HepG2 (cell line): ENCODE results near the gene IRF3.

Experiments
- EP300 ChIP-seq, 3 experiments: sonication (generic) in 1 of 3; formaldehyde crosslinking in 1 of 3; IDR thresholded peaks; 2 replicates each; pipeline versions ENCODE4 v1.5.1 to v1.6.1; 2011 to 2020; ENCODE audit warnings: low read depth in 2 of 3, low read length in 2 of 3, borderline replicate concordance in 1 of 3, improper control_type of control experiment in 1 of 3, mild to moderate bottlenecking in 1 of 3, missing genetic modification reagents in 1 of 3, moderate library complexity in 1 of 3
- EZH2 ChIP-seq: conservative IDR thresholded peaks from 2 replicates; pipeline ENCODE4 v1.6.1; 2012; ENCODE audit warnings: mild to moderate bottlenecking, low read depth, low read length, moderate library complexity
- HNF4G ChIP-seq, 2 experiments: sonication (generic) in 1 of 2; formaldehyde crosslinking in 1 of 2; IDR thresholded peaks; 2 replicates each; pipeline versions ENCODE4 v1.4.0 to v1.6.1; 2011 to 2020; ENCODE audit warnings: borderline replicate concordance in 2 of 2, low read depth in 2 of 2, mild to moderate bottlenecking in 2 of 2, low read length in 1 of 2, missing genetic modification reagents in 1 of 2, moderate library complexity in 1 of 2
- PHF8 ChIP-seq: sonication (generic); formaldehyde crosslinking; IDR thresholded peaks from 2 replicates; pipeline ENCODE4 v1.5.0; 2020; ENCODE audit warnings: missing genetic modification reagents
- POLR2A ChIP-seq, 2 experiments: IDR thresholded peaks; 2 replicates each; pipeline ENCODE4 v1.6.1; 2011; ENCODE audit warnings: low read depth in 2 of 2, low read length in 2 of 2, mild to moderate bottlenecking in 1 of 2, moderate library complexity in 1 of 2; ENCODE audit not compliant: insufficient read depth in 1 of 2
- ZFP37 ChIP-seq: sonication (generic); formaldehyde crosslinking; IDR thresholded peaks from 2 replicates; pipeline ENCODE4 v1.4.0; 2020; ENCODE audit warnings: missing genetic modification reagents, borderline replicate concordance
- ZNF121 ChIP-seq: sonication (generic); formaldehyde crosslinking; IDR thresholded peaks from 2 replicates; pipeline ENCODE4 v1.5.0; 2020; ENCODE audit warnings: mild to moderate bottlenecking, missing genetic modification reagents
- ZZZ3 ChIP-seq: sonication (generic); formaldehyde crosslinking; IDR thresholded peaks from 2 replicates; pipeline ENCODE4 v1.4.0; 2020; ENCODE audit warnings: missing genetic modification reagents, mild to moderate bottlenecking, borderline replicate concordance
- TF ChIP-seq, protein P1 (sequence below): sonication (generic); formaldehyde crosslinking; IDR thresholded peaks from 2 replicates; pipeline ENCODE4 v1.4.0; 2020; ENCODE audit warnings: missing genetic modification reagents
- TF ChIP-seq, protein P2 (sequence below): sonication (generic); formaldehyde crosslinking; IDR thresholded peaks from 2 replicates; pipeline ENCODE4 v1.5.0; 2020; ENCODE audit warnings: missing genetic modification reagents, mild to moderate bottlenecking, borderline replicate concordance

DNA sequence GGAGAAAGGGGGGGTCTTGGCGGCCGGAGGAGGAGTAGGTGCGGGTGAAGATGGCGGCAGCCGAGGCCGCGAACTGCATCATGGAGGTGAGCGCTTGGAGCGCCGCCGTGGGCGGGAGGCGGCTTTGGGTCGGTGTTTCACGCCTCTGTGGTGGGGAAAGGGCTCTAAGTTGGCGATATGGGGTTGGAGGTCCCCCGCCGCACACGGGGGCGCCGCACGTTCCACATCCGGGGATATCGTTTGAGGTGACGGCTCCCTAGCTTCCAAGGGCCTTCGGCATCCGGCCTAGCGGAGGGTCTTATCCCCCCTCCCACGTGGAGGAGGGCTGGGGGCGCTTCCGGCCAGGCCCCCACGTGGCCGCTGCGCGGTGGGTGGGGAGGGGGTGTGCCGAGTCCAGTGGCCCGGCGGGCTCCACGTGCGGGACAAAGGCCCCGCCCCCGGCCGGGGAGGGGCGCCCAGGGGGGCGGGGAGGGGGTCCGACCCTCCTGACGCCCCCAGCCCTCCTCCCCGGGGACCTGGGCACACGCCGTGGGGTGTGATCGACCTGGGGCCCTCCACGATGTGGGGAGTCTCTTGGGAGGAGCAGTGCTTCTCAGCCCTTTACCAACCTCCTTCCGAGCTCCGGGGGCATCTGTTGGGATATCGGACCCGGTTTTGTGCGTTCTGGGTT, 11.7 kb upstream of the IRF3 start, which contains the start of gene PRMT1:
- TF ChIP-seq, protein P1, sequence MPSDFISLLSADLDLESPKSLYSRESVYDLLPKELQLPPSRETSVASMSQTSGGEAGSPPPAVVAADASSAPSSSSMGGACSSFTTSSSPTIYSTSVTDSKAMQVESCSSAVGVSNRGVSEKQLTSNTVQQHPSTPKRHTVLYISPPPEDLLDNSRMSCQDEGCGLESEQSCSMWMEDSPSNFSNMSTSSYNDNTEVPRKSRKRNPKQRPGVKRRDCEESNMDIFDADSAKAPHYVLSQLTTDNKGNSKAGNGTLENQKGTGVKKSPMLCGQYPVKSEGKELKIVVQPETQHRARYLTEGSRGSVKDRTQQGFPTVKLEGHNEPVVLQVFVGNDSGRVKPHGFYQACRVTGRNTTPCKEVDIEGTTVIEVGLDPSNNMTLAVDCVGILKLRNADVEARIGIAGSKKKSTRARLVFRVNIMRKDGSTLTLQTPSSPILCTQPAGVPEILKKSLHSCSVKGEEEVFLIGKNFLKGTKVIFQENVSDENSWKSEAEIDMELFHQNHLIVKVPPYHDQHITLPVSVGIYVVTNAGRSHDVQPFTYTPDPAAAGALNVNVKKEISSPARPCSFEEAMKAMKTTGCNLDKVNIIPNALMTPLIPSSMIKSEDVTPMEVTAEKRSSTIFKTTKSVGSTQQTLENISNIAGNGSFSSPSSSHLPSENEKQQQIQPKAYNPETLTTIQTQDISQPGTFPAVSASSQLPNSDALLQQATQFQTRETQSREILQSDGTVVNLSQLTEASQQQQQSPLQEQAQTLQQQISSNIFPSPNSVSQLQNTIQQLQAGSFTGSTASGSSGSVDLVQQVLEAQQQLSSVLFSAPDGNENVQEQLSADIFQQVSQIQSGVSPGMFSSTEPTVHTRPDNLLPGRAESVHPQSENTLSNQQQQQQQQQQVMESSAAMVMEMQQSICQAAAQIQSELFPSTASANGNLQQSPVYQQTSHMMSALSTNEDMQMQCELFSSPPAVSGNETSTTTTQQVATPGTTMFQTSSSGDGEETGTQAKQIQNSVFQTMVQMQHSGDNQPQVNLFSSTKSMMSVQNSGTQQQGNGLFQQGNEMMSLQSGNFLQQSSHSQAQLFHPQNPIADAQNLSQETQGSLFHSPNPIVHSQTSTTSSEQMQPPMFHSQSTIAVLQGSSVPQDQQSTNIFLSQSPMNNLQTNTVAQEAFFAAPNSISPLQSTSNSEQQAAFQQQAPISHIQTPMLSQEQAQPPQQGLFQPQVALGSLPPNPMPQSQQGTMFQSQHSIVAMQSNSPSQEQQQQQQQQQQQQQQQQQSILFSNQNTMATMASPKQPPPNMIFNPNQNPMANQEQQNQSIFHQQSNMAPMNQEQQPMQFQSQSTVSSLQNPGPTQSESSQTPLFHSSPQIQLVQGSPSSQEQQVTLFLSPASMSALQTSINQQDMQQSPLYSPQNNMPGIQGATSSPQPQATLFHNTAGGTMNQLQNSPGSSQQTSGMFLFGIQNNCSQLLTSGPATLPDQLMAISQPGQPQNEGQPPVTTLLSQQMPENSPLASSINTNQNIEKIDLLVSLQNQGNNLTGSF (CRISPR knock-in tag) = 0 out of 2 replicates have a peak, but pooled peaks have one; percentile 27
- TF ChIP-seq EP300 (IDR thresholded peaks at IDR 0.05; ENCODE audit: low read depth in 2 of 2, low read length in 2 of 2) (no peak; a peak in 1 of 4 replicates), EP300 (CRISPR knock-in tag; IDR thresholded peaks at IDR 0.05; ENCODE audit: borderline replicate concordance) (no peak; the same call in 1 of the 2 replicates), HNF4G (IDR thresholded peaks at IDR 0.05; ENCODE audit: borderline replicate concordance, low read depth, low read length) (no peak), HNF4G (CRISPR knock-in tag; IDR thresholded peaks at IDR 0.05; ENCODE audit: borderline replicate concordance, low read depth) (no peak), EZH2 (no peak), ZNF121 (CRISPR knock-in tag) (no peak), PHF8 (peak; percentile 82), ZFP37 (no peak), ZZZ3 (CRISPR knock-in tag) (no peak), POLR2A (IDR thresholded peaks at IDR 0.05; ENCODE audit: insufficient read depth in 1 of 2, low read depth in 2 of 2, low read length in 2 of 2) (peak; percentile 94 to 96)
- TF ChIP-seq, protein P2, sequence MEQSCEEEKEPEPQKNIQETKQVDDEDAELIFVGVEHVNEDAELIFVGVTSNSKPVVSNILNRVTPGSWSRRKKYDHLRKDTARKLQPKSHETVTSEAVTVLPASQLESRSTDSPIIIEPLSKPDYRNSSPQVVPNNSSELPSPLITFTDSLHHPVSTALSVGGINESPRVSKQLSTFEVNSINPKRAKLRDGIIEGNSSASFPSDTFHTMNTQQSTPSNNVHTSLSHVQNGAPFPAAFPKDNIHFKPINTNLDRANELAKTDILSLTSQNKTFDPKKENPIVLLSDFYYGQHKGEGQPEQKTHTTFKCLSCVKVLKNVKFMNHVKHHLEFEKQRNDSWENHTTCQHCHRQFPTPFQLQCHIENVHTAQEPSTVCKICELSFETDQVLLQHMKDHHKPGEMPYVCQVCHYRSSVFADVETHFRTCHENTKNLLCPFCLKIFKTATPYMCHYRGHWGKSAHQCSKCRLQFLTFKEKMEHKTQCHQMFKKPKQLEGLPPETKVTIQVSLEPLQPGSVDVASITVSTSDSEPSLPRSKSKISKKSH = peak; percentile 4; the same call in 1 of the 2 replicates
